NCI-H1436 treated with DMSO at 0.1 percent for 48 hours (cell line): ENCODE measurements around the gene NCOA1.
"Not testable (repeated sequence)": the region's sequence is repeated elsewhere in the genome, so short reads cannot be mapped to it uniquely, and the experiment has no call there.

Source experiments
- DNase-seq: peaks from one replicate; lab custom pipeline; 2025; lab: John Stamatoyannopoulos, UW

The NCOA1 gene

DNA sequence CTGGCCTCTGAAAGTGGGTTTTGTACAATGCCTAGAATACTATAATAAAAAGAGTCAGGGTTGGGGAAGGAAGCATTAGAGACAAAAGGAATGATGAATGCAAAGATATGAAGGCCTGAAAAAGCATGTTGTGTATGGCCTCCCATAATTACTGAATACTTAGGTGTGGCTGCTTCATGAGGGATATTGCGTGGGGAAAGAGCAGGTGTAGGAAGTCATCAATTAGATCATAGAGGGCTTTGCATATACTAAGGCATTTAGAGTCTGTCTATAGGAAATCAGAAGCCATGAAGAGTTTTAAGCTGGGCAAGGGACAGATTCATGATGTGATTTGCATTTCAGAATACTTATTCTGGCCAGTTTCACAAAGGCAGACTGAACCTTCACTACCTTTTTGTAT is 48.2 kb downstream of the NCOA1 start:
- DNase-seq = no peak

DNA sequence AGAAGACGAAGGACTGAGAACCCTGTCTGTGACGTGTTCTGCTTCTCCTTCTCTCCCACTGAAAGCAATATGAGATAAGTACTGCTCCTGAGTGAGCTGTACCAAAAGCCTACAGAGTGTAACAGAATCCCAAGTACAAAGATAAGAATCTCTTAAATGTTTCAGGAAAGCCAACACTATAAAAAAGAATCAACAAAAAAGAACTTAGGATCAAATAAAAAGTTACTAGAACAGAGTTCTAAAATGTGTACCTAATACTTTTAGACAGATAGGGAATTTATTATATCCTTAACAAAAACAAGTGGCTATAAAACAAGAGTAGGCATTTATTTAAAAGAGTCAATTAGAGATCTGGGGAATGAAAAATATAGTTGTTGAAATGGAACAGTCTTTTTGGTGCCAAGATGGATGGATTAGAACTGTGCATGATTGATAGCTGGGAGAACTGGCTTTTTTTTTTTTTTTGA is 49.0 kb downstream of the NCOA1 start:
- no peak for DNase-seq

- DNase-seq = no peak
Observed at GRCh38 chr2:24541621-24542020, 50.6 kb downstream of the NCOA1 start.

- DNase-seq = no peak
Observed at GRCh38 chr2:24542269-24542872, 51.3 kb downstream of the NCOA1 start.

GRCh38 chr2:24543252-24543651 is 52.2 kb downstream of the NCOA1 start:
- DNase-seq = no peak

DNA sequence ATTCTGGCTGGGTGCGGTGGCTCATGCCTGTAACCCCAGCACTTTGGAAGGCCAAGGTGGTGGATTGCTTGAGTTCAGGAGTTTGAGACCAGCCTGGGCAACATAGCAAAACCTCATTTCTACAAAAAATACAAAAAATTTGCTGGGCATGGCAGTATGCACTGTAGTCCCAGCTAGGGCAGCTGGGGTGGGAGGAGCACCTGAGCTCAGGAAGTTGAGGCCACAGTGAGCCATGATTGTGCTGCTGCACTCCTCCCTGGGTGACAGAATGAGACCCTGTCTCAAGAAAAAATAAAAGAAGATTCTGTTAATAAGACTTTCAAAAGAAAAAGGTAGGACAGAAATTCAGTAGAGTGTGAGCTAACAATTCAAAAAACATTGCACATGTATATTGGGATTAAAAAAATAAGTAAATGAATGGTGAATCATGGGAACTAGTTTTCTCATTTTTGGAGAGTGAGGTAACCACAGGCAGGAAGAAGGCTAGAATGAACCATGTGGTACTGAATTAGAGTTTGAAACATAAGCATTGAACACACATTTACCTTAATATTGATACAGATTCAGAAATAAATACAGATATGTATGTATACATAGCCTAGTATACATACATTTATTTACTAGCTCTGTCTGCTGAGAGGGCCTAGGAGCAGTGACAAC is 53.5 kb downstream of the NCOA1 start:
- DNase-seq = no peak

GRCh38 chr2:24546669-24547068 is 55.6 kb downstream of the NCOA1 start:
- DNase-seq = no peak

DNA sequence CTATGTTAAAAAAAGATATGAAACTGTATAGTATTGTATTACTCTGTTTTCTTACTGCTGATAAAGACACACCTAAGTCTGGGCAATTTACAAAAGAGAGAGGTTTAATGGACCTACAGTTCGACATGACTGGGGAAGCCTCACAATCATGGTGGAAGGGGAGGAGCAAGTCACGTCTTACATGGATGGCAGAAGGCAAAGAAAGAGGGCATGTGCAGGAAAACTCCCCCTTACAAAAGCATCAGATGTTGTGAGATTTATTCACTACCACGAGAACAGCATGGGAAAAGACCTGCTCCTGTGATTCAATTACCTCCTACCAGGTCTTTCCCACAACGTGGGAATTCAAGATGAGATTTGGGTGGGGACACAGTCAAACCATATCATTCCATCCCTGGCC is 57.0 kb downstream of the NCOA1 start:
- no peak for DNase-seq

DNA sequence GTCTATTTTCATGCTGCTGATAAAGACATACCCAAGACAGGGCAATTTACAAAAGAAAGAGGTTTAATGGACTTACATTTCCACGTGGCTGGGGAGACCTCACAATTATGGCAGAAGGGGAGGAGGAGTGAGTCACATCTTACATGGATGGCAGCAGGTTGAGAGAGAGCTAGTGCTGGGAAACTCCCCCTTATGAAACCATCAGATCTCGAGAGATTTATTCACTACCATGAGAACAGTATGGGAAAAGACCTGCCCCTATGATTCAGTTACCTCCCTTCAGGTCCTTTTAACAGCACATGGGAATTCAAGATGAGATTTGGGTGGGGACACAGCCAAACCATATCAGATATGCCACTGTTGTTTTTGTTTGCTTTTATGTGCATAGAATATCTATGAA is 59.2 kb downstream of the NCOA1 start:
- not testable (repeated sequence) for DNase-seq

- no peak for DNase-seq
Observed at GRCh38 chr2:24551016-24551415, 60.0 kb downstream of the NCOA1 start.

- no peak for DNase-seq
Observed at GRCh38 chr2:24552836-24553235, 61.8 kb downstream of the NCOA1 start.

GRCh38 chr2:24558781-24559472 is 67.9 kb downstream of the NCOA1 start:
- no peak for DNase-seq

GRCh38 chr2:24559473-24560113 is 68.5 kb downstream of the NCOA1 start:
- DNase-seq = no peak

DNA sequence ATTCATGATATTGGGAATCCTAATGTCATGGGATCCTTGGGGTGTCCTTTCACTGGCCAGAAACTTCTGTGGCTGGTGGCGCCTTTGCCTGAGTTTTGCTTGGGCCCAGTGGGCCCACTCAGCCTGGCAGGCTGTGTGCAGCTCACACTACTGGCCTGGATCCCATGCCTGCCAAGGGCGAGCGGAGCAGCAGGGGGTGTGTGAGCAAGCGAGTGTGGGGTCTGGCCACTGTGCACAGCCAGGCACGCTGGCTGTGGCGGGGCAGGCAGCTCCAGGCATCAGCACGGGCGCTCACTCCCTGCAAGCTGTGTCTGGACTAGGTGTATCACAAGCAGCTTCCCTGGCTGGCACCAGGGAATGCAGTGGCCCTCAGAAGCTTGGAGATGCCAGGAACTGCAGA is 74.5 kb downstream of the NCOA1 start:
- no peak for DNase-seq

DNA sequence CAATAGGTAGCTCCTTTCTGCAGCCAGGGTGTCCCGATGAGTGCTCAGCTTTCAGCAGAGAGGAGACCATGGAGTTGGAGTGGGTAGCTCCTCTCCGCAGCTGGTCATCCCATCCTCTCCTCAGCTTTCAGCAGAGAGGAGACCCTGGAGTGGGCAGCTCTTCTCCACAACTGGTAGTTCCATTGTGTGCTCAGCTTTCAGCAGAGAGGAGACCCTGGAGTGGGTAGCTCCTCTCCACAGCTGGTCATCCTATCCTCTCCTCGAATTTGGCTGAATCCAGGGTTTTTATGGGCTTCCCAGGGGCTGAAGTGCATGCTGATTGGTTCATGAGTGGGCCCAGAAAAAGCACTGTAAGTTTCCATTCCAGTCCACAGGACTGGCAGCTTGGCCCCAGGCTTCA is 75.2 kb downstream of the NCOA1 start:
- DNase-seq = no peak

DNA sequence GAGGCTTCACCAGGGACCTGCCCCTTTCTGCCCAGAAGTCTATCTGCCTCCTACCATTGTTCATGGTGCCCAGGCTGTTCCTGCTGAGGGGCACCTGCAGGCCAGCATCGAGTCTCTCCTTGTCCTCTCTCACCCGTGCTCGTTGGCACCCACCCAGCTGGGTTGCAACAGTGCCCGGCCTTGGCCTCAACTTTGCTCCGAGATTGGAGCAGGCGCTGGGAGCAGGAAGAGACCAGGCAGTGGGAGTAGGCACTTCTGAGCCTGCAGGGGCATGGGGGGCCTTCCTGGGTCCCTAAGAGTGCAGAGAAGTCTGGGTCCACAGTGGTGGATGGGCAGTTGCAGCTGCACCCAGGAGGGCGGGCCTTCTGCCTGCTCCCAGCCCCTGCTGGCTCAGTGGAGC is 75.6 kb downstream of the NCOA1 start:
- DNase-seq = no peak

DNA sequence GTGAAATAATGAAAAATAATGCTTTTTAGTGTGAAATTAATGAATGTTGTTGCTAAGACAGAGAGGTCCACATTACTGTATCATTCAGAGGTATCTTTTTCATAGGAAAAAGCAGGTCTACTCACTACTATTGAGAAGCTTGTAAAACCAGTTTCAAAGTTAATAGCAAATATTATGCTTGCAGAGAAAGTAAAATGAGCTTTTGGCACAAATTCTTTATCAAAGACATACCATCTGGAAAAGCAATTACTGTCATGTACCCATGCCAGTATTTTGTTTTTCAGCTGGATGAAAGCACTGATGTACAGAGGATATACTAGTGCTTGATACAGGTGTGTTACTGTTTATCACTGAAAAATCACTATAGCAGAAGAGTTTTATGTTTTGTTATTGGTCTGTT is 77.5 kb downstream of the NCOA1 start:
- DNase-seq = no peak

- not testable (repeated sequence) for DNase-seq
Observed at GRCh38 chr2:24569565-24569964, 78.5 kb downstream of the NCOA1 start.

GRCh38 chr2:24570225-24570624 is 79.2 kb downstream of the NCOA1 start:
- DNase-seq = no peak

DNA sequence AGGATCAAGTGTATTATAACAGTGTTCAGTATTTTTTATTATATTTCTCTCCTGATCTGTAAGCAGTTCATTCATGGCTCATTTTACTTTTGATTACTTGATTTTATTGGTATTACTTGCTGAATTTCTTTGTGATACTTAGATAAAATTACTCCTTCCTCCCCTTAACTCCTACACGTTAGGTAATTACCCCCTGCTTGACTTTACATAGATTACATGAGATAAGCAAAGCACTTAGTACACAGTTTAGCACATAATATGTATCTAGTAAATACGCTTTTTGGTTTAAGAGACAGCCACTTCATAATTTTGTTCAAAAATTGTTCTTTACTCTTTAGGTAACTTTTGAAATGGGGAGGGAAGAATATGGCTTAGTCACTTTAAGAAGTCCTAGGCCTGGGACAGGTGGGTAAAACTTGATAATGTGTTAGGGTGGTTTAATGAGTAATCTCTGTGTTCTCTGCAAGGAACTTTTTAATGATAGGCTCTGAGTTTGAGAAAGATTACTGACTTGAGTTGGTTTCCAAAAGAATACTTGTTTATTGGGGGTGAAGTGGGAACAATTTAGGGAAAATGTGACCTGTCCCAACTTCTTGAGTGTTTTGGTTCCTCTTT is 80.9 kb downstream of the NCOA1 start:
- DNase-seq = no peak

- DNase-seq = no peak
Observed at GRCh38 chr2:24576146-24576545, 85.1 kb downstream of the NCOA1 start.

GRCh38 chr2:24576617-24577016 is 85.6 kb downstream of the NCOA1 start:
- DNase-seq = no peak
